Frontal cortex (tissue), 4 donors: ENCODE data around the gene FARSA. TPM values are rescaled to one million over a fixed set of nuclear protein-coding genes. Genes with fewer than 3 reads are reported as not detected.
"Not testable (repeated sequence)": the region's sequence is repeated elsewhere in the genome, so short reads cannot be mapped to it uniquely, and the experiment has no call there.

Experiments used
- DNase-seq, 2 donors: peaks; one replicate each; pipeline ENCODE4 v3.0.0; 2012; ENCODE audit warnings: low spot score in 2 of 2
- FAIRE-seq: peaks from 2 replicates; lab custom pipeline; 2012; peaks lifted over from hg19 to GRCh38; lab: Jason Lieb, UNC
- total RNA-seq: library from RNA; depleted of rRNA; stranded (reverse); fragments of >200 nt; gene quantifications from one replicate; pipeline ENCODE4 v1.2.3, GENCODE V29; 2014
- donor health status: control.
- donor health status: control.
- donor health status: control.

The FARSA gene
- total RNA-seq, 1 donor from 2014 or later = 56.3 TPM

GRCh38 chr19:12938779-12939601 lies 5.5 kb upstream of the FARSA start:
- FAIRE-seq (no peak), DNase-seq (no peak)

GRCh38 chr19:12937927-12938778 lies 4.6 kb upstream of the FARSA start, which contains the start of gene CALR:
Gene CALR, plus strand, starts transcription at chr19:12938609. Its CDS starts 71 bp downstream, at chr19:12938680.
- FAIRE-seq = peak; percentile 96
- DNase-seq = peak; percentile 97 to 99

GRCh38 chr19:12937093-12937926 lies 3.8 kb upstream of the FARSA start:
- FAIRE-seq (no peak), DNase-seq (no peak)

GRCh38 chr19:12936582-12936981 lies 3.1 kb upstream of the FARSA start:
- FAIRE-seq (no peak), DNase-seq (no peak)

- DNase-seq (no peak), FAIRE-seq (no peak)
Measured at GRCh38 chr19:12935071-12935470, 1.6 kb upstream of the FARSA start.

- no peak for FAIRE-seq
Measured at GRCh38 chr19:12932392-12933286, 872 bp downstream of the FARSA start.

GRCh38 chr19:12930002-12930645 lies 3.4 kb downstream of the FARSA start:
- FAIRE-seq (no peak), DNase-seq (no peak)

More at GRCh38 chr19:12932392-12933286, 872 bp downstream of the FARSA start:
- DNase-seq = no peak

- FAIRE-seq = no peak
- DNase-seq = no peak
Measured at GRCh38 chr19:12924621-12925310, 8.7 kb downstream of the FARSA start.

- DNase-seq (no peak), FAIRE-seq (no peak)
Measured at GRCh38 chr19:12922959-12923358, 10.6 kb downstream of the FARSA start.

- FAIRE-seq (no peak), DNase-seq (no peak)
Measured at GRCh38 chr19:12921047-12921446, 12.5 kb downstream of the FARSA start.

GRCh38 chr19:12918253-12918652 lies 15.3 kb downstream of the FARSA start:
- FAIRE-seq (no peak), DNase-seq (no peak)

- not testable (repeated sequence) for FAIRE-seq, DNase-seq
Measured at GRCh38 chr19:12915860-12916259, 17.7 kb downstream of the FARSA start.

GRCh38 chr19:12913851-12914690 lies 19.4 kb downstream of the FARSA start:
- DNase-seq (no peak), FAIRE-seq (no peak)

GRCh38 chr19:12913011-12913561 lies 20.4 kb downstream of the FARSA start:
- no peak for FAIRE-seq
- peak in 1 of 2 donors; percentile 70 for DNase-seq

GRCh38 chr19:12912571-12912970 lies 20.9 kb downstream of the FARSA start:
- no peak for FAIRE-seq
- no peak for DNase-seq

GRCh38 chr19:12907166-12907565 lies 26.3 kb downstream of the FARSA start:
- FAIRE-seq (no peak), DNase-seq (no peak)
